ENCODE measurements around the gene ATL1.
"Not testable (repeated sequence)": the region's sequence is repeated elsewhere in the genome, so short reads cannot be mapped to it uniquely, and the experiment has no call there.

Gene ATL1

DNA sequence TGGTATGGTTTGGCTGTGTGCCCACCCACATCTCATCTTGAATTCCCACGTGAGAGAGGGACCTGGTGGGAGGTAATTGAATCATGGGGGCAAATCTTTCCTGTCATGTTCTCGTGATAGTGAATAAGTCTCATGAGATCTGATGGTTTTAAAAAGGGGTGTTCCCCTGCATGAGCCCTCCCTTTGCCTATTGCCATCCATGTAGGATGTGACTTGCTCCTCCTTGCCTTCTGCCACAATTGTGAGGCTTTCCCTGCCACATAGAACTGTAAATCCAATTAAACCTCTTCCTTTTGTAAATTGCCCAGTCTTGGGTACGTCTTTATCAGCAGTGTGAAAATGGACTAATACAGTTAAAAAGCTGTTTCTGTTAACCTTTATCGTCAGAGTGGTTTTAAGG is 21.9 kb upstream of the ATL1 start:
- DNase-seq = not testable (repeated sequence)

DNA sequence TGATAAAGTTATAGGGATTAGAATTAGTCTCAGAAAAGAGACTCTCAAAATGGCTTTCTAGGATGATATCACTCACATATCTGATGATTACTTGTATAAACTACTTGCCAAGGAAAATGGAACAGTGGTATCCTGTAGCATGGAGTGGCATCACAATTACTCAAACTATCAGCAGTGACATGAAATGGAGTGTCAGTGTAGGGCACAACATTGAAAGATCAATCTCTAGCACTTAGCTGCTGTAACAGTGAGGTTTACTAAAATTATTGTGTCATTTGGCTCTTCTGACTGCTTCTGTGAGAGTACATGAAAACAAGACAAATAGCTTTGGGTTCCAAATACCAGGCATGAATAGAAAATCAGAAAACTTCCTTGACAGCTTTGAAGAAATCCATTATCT is 20.9 kb upstream of the ATL1 start:
- no peak for DNase-seq

DNA sequence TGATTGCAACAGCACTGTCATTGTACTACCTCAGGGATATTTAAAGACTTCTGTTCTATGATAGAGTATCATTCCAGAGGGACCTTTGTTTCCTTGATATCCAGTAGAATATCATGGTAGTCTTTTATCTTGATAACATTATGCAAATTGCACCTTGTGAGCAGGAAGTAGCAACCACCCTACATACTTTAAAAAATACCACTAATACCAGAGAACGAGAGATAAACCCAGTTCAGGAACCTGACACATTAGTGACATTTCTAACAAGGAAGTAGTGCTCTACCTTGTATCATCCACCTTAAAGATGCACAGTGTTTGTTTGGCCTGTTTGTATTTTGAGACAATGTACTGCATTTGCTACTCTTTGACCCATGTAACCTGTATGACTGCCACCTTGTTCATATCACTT is 18.8 kb upstream of the ATL1 start:
- DNase-seq = no peak

DNA sequence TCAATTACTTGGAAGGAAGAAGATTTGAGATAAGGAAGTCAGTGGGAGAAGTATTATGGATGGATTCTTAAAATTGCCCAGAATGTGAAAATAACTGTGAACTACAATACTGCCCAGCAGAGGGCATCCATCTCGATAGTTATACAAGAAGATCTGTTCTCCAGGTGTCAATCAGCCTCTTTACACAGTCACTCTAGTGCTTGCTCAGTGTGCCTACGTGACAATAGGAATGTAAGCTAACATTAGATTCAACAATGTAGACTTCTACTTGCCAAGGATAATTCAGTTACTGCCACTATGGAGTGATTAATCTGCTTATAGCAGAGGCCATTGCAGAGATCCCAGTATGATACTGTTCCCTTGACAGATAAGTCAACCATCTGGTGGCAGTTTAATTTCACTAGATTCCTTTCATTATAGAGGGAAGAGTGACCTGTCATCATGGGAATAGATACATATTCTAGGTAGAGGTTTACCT is 17.0 kb upstream of the ATL1 start:
- no peak for DNase-seq

DNA sequence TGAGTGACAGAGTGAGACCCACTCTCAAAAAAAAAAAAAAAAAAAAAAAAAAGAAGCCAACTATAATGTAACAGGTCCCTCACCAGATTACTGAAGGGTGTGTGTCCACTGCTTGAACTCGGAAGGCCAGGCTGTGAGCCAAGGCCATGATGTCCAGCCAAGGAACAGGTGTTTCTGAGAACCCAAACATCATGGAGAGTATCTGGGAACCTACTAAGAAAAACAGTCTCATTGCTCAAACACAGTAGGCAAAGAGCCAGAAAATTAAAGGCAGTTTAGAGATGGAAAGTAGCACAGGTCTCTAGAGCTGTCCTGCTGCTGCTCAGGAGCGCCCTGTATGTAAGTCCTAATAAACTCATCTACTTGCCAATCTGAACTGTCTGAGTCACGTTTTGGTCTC is 15.0 kb upstream of the ATL1 start:
- DNase-seq = no peak

DNA sequence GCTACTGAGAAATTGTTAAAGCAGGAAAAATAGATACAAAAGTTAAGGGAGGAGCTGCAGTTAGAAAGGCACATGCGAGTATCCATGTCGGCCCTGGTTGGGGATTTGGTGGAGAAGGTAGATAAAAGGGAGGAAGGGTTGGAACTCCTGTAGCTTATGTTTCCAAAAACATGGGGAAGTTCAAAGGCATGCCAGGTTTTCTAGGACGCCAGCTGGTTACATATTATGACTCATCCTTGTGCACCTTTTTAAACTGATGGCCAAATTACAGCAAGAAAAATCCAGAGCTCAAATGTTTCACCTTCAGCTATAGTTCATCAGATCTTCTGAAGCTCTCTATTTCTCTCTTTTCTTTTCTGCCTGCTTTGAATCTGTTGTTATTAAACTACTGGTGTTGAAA is 14.3 kb upstream of the ATL1 start:
- DNase-seq = no peak

DNA sequence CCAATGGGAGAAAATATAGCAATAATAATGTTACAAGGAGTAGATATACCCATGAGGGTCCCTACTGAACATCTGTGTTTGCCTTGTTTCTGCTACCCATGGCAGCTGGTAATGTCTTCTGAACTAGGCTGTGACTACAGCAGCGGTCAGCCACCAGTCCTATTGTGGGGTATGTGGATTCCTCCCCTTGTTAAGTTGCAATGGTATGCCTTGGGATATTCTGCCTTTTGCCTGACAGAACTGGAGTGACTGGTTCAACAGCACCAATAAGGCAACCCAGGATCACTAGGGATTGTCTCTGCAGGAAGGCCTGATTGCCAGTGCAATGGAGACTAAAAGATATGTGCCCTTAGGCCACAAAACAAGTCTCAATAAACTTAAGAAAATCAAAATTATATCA is 9.7 kb upstream of the ATL1 start:
- no peak for DNase-seq

DNA sequence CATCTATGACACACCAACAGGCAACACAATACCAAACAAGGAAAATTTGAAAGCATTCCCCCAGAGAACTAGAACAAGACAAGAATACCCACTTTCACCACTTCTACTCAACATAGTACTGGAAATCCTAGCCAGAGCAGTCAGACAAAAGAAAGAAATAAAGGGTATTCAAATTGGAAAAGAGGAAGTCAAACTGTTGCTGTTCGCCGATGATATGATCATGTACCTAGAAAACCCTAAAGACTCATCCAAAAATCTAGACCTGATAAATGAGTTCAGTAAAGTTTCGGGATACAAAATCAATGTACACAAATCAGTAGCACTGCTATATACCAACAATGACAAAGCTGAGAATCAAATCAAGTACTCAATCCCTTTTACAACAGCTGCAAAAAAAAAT is 8.1 kb upstream of the ATL1 start:
- no peak for DNase-seq

DNA sequence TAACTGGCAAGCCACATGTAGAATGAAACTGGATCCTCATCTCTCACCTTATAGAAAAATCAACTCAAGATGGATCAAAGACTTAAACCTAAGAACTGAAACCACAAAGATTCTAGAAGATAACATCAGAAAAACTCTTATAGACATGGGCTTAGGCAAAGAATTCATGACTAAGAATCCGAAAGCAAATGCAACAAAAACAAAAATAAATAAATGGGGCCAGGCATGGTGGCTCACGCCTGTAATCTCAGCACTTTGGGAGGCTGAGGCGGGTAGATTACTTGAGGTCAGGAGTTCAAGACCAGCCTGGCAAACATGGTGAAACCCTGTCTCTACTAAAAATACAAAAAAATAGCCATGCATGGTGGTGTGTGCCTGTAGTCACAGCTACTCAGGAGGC is 7.1 kb upstream of the ATL1 start:
- not testable (repeated sequence) for DNase-seq

DNA sequence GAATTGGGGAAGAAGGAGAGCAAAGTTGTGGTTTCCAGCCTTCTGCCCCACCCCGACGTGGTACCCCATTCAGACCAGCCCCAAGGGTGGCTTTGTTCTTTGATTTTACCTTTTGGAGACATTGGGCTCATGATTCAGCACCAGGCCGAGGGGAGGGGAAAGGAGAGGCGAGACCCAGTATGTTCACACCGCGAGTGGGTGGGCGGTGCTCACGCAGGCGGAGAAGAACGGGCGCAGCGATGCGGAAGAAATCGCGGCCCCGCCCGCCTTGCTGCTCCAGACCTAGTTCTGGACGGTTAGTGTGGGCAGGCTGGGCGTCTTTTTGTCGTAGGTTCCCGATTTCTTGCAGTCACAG is 963 bp downstream of the ATL1 start:
- no peak for DNase-seq

DNA sequence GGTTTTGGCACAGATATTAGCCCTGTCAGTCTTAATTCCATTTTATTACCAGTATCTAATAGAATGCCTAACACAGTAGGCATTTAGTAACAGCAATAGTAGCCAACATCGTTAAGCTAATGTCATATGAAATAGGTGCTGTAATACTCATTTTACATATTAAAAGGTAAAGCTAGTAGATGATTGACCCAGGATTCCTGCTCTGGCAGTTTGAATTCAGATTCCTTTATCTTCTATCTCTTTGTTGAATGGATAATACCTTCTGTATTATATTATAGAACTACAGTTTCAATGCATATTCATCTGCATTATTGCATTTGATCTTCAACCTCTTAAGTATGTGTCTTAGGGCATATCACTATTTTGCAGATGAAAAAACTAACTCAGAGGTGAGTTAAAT is 2.9 kb downstream of the ATL1 start:
- no peak for DNase-seq

DNA sequence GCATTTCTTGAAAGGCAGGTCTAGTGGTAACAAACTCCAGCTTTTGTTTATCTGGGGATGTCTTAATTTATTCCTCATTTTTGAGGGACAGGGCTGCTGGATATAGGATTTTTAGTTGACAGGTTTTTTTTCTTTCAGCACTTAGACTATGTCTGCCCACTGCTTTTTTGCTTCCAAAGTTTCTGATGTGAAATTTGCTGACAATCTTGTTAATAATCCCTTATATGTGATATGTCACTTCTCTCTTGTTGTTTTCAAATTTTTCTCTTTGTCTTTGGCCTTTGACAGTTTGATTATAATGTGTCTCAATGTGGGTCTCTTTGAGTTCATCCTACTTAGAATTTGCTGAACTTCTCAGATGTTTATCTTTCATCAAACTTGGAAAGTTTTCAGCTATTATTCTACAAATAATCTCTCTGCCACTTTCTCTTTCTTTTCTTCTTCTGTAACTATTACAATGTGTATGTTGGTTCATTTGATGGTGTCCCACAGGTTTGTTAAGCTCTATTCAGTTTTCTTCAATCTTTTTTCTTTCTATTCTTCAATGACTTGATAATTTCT is 9.8 kb downstream of the ATL1 start:
- DNase-seq = no peak

DNA sequence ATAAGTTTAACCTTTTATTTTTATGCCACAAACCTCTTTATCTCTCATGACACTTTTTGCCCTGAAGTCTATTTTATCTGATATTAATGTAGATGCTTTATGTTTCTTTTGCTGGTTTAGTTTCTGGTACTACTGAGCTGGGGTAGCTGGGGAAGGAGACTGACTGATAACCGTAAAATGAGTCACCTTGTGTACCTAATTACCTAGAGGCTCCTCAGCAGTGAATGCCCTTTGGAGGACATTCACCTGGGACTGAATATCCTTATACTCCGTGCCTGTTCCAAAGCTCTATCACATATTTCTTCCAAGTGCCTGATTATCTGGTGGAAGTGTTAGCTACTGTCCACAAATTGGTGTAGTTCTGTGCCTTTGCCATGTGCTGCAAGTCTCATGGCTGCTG is 13.9 kb downstream of the ATL1 start:
- no peak for DNase-seq

DNA sequence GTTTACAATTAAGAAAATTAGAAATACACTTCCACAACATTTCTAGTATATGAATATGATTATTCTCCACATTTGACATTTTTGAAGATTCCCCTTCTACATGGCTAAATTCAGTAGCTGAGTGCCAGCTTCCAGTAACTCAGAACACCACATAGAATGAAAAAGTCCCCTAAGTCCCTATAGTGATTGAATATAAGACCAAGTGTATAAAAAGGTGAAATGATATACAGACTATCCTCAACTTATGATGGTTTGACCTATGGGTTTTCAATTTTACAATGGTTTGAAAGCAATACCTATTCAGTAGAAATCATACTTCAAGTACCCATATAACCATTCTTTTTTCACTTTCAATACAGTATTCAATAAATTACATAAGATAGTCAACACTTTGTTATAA is 15.8 kb downstream of the ATL1 start:
- DNase-seq = no peak

DNA sequence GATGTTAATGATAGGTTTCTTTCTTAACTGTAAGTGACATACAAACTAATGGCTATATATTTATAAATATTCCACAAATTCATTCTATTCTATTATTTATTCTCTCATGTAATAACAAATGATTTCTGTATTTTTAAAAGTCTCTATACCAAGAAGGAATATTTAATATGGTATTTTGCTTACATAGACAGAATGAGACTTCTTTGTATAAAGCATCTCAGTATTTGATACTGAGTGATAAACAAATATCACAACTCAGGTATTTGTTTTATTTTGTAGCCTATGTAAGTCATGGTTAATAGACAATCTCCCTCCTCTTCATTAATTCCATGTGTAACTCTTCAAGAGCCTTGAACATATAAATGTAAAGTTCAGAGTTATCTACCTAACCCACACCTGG is 18.0 kb downstream of the ATL1 start:
- DNase-seq = no peak

DNA sequence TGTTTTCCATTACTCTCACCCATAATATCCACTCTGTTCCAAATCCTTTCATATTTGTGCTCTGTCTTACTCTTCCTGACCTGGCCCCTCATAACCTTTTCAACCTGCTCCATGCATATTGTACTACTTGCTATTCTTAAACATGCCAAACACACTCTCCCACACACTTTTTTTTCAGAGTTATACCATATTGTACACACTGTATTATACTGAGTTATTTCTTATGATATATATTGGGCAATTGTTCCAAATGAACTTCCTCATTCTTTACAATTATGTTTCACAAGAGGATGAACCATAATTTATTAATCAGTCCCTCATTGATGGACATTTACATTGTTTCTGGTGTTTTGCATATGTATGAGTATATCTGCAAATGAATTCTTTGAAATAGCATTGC is 18.5 kb downstream of the ATL1 start:
- no peak for DNase-seq

DNA sequence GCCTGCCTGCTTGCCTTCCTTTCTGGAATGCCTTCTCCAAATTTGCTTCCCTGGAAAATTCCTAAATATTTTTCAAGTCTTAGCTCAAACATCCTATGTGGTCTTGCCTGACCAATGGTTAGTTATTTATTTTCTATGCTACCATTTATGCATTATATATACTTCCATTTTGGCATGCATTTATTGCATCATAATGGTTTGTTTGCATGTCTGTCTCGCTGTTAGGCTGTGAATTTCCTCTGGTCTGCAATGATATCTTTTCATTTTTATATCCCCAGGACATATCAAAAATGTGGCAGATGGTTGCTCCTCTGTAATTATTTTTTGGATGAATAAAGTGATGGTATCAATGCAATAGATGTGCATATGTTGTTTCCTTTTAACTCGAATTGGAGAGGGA is 30.5 kb downstream of the ATL1 start:
- DNase-seq = no peak

DNA sequence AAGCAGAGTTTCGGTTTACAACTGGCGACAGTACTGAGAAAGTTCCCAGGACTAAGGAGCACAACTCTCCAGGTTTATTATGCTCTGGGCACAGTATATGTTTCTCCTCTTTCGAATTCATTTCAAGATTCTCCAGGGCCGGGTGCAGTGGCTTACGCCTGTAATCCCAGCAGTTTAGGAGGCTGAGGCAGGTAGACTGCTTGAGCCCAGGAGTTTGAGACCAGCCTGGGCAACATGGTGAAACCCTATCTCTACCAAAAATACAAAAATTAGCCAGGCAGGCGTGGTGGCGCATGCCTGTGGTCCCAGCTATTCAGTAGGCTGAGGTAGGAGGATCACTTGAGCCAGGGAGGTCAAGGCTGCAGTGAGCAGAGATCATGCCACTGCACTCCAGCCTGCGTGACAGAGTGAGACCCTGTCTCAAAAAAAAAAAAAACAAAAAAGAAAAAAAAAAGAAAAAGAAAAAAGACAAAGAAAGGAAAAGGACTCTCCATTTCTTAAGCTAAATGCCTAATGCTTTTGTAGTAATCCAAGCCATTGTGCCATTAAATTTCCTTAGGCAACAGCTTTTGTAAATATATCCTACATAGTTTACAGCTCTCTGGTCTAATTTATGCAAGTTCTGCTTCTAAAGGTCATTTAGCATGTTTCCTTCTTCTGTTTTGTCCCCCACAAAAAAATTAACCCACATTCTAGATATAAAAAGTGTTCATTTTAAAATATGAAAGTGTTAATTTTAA is 34.8 kb downstream of the ATL1 start:
- no peak for DNase-seq

DNA sequence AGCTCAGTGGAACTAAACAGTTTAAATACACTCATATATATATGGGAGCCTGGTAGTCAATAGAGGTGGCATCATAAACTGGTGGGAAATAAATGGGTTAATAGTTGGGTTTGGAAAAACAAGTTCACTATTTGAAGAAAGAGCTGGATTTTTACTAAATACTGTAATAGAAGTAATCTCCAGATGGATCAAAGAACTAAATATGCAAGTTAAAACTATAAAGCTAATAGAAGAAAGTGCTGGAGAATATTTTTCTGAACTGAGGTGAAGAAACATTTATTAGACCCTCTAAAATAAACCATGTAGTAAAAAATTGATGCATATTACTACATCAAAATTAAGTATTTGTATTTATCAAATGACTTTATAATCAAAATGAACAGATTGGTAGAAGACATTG is 38.8 kb downstream of the ATL1 start:
- DNase-seq = no peak

DNA sequence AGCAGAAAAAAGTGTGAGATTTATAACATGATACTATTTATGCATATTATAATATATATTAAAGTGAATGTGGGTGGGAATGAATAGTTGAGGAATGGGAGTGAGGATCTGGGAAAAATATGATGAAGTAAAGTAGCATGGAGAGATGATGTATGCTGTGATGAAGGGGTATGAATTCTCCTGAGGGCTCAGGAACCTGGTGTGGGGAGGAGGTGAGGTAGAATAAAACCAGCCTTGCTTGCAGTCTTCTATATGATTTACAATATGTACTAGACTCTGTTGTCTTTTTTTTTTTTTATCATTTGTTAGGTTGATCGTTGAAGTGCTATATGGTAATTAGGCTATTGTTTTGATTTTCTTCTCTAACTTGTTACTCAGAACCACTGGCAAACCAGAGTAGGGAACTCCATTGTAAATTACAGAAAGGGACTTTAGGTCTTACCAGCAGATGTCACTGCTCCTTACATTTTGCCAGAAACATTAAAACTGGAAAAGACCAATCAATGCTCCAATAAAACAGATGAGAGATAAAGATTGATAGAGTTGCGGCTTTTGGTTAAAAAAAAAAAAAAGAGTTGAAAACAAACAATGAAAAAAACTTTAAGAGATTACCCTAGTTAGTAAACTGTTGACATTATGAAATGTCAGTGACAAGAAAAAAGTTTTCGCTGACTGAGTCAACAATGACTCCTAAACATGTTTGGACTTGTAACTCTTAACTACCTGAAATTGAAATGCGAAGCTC is 39.9 kb downstream of the ATL1 start:
- no peak for DNase-seq

DNA sequence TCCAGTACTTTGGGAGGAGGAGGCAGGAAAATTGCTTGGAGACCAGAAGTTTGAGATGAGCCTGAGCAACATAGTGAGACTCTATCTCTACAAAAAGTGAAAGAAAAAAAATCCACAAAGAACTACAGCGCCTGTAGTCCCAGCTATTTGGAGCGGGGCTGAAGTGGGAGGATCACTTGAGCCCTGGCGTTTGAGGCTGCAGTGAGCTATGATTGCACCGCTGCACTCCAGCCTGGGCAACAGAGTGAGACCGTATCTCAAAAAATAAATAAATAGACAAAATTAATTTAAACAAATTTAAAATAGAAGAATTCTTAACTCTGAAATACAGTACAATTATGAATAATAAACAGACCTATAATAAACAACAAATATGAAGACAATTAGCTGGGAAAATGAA is 40.9 kb downstream of the ATL1 start:
- no peak for DNase-seq

DNA sequence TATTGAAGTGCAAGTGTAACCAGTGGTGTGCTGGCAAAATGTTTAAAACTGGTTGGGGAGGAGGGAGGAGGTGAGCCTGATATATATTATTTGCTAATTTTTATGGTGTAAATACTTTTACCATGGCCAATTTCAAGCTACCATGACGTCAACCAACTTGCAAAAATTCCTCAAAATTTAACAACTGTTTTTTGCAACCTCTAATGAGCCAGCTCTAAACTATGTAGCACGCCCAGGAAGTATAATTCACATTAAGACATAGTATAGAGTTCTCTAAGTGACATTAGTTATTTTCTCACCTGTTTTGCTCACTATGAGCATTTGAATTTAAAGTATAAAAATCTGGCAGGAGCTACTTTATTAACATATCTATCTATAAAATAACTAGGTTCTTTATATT is 41.4 kb downstream of the ATL1 start:
- no peak for DNase-seq

DNA sequence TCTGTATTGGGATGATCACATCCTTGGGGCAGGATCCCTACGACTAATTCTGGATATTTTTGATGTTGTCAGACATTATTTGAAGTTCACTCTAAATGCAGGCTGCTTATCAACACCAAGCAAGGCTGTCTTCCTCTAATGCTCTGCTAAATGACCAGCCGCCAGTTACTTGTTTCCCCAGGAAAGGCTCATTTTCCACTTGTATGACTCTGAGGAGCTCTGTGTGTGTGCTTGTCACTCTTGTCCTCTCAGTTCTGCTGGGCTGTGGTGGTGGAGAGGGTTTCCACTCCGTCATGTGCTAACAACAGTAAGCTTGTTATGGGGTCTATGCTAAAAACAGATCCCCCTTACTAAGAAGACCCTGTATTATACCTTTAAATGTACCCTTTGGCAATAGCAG is 42.1 kb downstream of the ATL1 start:
- DNase-seq = no peak

DNA sequence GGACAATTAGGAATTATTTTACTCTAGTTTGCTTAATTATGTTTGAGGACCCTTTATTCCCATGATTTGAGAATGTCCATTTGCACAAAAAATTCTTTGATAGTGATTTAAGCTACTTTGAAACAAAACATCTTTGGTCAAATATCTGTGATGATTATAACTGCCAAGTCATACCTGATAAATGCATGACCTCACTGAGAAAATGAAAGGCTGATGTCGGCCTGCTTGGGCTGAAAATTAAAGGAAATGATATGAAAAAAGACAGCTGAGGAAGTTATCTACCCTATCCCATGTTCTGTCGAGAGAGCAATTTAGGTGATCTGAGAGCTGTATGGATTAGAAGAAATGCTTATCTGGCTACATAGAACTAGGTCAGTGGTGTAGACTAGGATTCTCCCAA is 43.6 kb downstream of the ATL1 start:
- DNase-seq = no peak

DNA sequence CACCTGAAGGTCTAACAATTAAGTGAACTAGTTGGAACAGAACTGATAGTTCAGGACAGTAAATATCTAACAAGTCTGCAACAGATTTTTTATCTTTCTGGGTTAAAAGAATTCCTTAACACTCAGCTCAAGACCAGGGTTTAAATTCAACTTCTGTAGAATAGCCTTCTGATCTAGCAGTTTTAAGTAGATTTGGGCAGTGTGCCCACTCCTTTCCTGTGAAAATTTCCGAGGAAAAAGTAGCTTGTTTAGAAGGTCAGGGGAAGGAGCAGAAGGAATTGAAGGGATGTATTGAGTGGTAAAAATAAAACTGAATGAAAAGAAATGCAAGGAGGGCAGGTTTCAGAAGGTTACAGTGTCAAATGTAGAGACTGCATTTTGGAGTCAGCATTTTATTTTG is 45.8 kb downstream of the ATL1 start:
- no peak for DNase-seq
